GM23248 (cell line): ENCODE data around the gene EMP2.

Experiments
- EZH2 ChIP-seq: fragments of 200-600 bp; sonication (generic); IDR thresholded peaks from 2 replicates; pipeline ENCODE4 v1.6.1; 2018; ENCODE audit warnings: antibody characterized with exemption, mild to moderate bottlenecking; ENCODE audit not compliant: insufficient read depth, poor library complexity, severe bottlenecking
- EZH2phosphoT487 ChIP-seq: fragments of 200-600 bp; sonication (generic); IDR thresholded peaks from 2 replicates; pipeline ENCODE4 v1.6.1; 2018; ENCODE audit warnings: antibody characterized with exemption, moderate library complexity, mild to moderate bottlenecking, low read depth; ENCODE audit not compliant: insufficient read depth

DNA sequence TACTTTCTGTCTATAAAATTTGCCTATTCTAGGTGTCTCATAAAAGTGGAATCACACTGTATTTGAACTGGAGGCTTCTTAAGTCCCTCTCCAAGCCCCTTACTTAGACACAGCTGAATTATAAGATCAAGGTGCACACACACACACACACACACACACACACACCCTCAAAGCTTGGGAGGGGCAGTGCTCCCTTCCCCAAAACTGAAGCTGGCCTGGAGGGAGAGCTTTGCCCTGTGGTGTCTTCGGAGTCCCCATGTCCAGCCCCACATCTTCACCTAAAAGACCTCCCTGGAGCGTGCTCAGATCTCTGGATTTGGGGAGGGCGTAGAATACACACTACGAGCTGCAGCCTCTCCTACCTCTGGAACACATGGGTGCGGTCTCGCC is 828 bp downstream of the EMP2 start:
- TF ChIP-seq EZH2phosphoT487 = no peak
- TF ChIP-seq EZH2 = no peak
